ENCODE data around the gene CCDC183.

GRCh38 chr9:136753371-136754058 lies 42.6 kb upstream of the CCDC183 start:
- no peak for TF ChIP-seq CTCF (IDR thresholded peaks at IDR 0.05)
- no peak for TF ChIP-seq POLR2A (IDR thresholded peaks at IDR 0.05)

Measured in body of pancreas (tissue), 4 donors.